NCI-H524 (cell line): ENCODE results near the gene SASH3.

ENCODE experiments used
- DNase-seq, 2 experiments: peaks; one replicate each; lab custom pipeline; 2025; lab: John Stamatoyannopoulos, UW

SASH3 gene

GRCh38 chrX:129808829-129809796, 29.4 kb downstream of the SASH3 start:
- no peak for DNase-seq

GRCh38 chrX:129813662-129814368, 34.1 kb downstream of the SASH3 start:
- no peak for DNase-seq

DNA sequence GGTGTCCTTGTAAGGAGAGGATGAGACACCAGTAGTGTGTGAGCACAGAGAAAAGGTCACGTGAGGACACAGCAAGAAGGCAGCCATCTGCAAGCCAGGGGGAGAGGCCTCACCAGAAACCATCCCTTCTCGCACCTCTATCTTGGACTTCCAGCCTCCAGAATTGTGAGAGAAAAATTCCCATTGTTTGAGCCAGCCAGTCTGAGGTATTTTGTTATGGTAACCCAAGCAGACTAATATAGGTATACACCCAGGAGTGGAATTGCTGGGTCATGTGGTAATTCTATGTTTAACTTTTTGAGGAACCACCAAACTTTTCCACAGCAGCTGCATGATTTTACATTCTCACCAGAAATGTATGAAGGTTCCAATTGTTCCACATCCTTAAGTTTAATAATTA, 38.4 kb downstream of the SASH3 start:
- DNase-seq, result no peak

DNA sequence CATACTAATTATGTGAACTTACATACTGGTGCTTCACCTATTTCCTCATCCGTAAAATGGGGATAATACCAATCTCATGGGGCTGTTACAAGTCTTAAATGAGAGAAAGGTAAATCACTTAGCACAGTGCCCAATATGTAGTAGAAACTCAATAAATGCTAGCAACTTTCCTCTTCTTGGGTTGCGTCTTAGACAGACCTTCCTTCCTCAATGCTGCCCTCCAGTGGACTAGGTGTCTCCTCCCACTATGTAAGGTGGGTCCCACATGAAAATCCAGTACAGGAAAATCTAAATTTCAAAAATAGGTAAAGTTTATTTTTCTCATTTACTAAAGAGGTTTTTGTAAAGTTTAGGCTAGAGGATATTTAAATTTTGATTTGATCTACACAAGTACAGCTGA, 43.4 kb downstream of the SASH3 start:
- DNase-seq, result peak in 1 of 2 experiments; percentile 49

- no peak for DNase-seq
Observed at GRCh38 chrX:129823522-129823921, 43.8 kb downstream of the SASH3 start.

DNA sequence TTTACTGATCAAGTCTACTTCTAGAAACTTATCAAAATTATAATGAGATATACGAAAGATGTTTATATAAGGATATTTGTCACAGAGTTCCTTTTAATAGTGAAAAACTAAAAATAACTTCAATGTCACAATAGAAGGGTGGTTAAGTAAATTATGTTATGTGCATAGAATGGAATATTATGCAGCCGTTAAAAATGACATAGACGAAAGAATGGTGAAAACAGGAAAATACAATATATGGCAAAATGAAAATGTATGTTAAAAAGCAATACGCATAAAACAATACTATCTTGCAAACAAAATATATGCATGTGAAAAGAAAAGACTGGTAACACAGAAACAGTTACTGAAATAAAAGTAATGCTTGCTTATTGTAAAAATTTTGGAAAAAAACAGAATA, 44.9 kb downstream of the SASH3 start:
- DNase-seq, result no peak

DNA sequence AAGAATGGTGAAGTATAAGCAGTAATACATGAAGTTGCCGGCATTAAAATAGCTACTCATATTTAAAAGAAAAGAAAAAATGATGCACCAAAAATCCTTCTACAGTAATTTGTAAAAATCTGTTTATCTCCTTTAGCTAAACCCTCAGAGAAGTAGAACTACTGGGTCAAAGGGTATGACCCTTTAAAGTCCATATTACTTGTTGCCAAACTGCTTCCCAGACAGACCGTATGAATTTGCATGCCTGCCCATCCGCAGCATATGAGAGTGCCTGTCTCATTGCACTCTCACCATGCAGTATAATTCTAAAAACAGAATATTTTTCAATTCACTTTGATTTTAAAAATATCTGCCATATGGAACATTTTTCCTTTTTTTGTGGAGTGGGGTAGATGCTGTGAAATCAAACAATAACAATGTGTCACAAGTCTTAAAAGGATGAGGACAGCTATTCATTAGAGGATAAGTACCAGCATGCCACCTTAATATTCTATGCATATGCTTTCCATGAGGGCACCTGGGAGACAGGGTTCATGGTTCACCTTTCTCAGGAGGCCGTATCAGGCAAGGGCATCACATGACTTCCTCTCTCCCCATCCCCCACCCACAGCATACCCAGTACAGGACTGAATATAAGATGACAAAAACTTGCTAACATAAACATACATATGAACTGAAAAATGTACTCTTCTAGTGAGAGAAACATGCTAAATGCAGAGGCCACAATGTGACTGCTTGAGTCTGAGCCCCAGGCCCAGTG, 46.2 kb downstream of the SASH3 start:
- no peak for DNase-seq

DNA sequence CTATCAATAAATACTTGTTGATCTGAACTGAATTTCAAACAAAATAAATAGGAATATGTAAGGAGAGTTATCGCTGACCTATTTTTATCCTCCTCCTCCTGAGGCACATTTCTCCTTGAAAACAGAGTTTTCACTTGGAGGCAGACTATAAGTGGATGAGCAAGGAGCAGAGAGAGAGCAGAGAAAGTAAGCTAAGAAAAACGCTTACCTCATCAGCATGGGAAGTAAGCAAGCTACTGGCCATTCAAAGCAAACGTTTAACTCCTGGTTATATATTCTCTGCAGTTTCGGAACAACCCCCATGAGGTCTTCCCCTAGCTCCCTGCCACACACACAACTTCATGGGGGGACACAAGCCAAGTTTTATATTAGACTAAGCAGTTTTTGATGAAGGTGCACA, 50.7 kb downstream of the SASH3 start:
- no peak for DNase-seq

DNA sequence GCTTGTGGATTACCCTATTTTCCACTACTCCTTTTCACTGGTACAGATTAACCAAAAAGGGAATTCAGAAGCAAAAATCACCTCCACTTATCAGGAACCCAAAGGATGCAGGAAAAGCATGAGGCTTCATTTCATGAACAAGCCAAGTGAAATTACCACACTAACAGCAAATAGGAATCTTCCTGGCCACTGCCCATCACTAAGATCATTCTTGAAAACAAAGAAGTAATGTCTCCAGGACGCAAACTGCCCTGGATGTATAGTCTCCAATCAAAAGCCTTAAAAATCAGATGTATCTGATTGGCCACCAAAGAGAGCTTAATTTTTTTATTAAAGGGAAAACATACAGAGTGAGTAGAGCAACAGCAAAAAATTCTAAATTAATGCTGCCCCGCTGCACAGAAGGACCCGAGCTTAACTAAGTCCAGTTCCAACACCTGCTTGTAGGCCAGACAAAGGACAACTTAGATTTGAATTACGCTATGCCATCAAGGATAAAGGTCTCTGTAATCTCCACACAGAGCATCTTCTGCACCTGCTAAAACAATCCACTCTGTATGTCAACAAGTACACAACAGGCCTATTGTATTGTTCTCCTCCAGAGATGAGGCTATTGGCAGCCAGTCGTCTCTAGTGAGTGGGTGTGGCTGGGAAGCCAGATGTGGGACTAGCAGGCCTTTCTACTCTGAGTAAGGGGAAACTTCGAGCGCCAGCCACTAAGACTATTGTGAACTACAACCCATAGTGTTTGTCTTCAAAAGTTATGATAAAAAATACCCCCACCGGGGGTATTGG, 51.5 kb downstream of the SASH3 start:
- DNase-seq, result no peak

DNA sequence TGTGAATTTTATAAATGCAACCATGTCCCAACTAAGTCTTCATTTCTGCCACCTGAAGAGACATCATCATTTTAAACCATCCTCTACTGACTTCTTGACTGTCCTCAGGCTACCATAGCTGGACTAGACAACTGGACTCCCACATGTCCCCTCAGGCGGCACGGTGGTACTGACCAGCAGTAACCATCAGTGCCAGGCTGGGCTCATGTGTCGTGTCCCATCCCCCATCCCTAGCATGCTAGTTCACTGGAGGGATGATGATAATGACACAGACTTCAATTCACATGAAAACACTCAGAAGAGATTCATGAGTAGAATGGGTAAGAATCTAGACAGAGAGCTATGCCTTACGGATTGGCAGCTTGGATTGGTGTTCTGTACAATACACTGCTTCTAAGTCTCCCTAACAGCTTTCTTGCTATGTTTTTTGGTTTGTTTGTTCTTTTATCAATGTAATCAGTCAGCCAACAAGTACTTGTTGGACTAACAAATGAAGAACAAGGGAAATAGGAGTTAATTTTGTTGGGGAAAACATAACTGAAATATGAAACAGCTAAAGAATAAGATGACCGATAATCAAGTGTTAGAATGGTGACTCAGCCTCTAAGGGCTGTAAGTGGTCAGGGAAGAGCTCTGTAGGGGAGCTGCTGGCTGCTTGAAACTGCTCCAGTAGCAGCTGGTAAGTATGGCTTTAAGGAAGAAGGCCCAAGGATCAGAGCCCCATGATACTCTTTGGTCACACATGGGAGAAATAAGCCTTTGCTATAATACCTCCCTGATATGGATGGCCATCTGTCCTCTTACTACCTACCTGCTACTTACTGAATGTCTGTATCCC, 53.6 kb downstream of the SASH3 start:
- peak; percentile 95 to 97 for DNase-seq

GRCh38 chrX:129836827-129837226, 57.1 kb downstream of the SASH3 start:
- no peak for DNase-seq

DNA sequence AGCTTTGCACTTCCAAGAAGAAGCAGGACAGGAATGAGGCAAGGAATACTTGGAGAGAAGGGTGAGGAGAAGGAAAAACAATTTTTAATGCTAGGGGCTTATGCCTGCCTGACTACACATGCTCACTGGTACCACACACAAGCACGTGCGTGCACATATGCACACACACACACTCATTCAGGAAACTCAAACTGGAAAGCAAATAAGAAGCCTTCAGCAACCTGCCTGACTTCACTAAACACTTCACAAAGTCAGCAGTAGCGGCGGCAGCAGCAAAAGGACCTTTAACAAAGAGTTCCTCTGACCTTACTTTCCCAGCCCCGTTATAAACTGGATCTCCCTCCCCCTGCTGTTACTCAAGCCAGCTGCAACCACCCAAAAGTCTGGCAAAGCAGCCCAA, 60.6 kb downstream of the SASH3 start:
- peak in 1 of 2 experiments; percentile 37 for DNase-seq

DNA sequence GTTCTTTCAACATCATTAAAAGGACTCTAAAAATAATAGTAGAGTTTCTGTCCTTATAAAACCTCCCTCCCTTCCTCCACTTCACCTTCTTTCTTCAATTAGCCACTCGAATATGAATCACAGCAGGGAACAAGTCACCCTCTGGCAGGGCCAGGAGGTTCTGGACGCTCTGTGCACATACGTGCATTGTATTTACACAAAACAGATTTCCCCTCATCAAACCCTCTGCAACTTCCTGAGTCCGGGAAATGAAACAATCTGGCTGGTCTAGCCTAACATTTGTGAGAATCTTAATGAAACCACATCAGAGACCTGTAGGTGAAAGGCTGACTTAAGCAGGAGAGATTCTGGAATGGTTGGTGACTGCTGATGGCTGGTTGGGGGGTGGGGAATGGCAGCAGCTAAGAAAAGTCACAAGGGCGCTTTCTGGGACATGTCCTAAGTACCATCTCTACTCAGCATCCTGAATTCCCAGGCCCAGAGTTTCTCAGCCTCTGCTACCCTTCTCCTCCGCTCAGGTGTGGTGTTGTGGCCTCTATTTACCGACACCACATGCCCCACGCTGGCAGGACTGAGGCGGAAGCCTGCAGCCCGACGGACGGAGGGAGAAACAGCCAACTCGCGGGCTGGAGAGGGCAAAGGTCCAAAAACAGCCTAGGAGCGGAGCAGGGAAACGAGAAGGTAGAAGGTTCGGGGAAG, 62.9 kb downstream of the SASH3 start:
- peak in 1 of 2 experiments; percentile 46 for DNase-seq

DNA sequence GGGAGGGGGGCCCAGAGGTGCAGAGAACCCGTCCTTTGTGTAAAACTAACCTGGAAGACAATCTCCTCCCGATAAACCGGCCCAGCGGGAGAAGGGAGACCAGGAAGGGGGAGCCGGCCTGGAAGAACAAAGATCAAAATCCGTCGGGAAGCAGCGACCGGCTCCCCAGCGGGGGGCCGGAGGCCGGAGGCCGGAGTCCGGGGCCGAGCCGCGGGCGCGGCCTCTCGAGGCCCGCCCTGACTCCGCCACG, 63.4 kb downstream of the SASH3 start:
- no peak for DNase-seq

GRCh38 chrX:129843459-129844306, 63.9 kb downstream of the SASH3 start, which contains the start of gene ZDHHC9:
TSS of gene ZDHHC9 (minus strand) at chrX:129843886. CDS start at chrX:129841945, 1,941 bp downstream.
- peak; percentile 90 to 96 for DNase-seq
